ENCODE data around the gene DNAJB11. TPM values are rescaled to one million over a fixed set of nuclear protein-coding genes. Genes with fewer than 3 reads are reported as not detected.

DNAJB11 gene
- total and polyA plus RNA-seq, 2 donors from 2014 or later, result 45.0 to 46.4 TPM

DNA sequence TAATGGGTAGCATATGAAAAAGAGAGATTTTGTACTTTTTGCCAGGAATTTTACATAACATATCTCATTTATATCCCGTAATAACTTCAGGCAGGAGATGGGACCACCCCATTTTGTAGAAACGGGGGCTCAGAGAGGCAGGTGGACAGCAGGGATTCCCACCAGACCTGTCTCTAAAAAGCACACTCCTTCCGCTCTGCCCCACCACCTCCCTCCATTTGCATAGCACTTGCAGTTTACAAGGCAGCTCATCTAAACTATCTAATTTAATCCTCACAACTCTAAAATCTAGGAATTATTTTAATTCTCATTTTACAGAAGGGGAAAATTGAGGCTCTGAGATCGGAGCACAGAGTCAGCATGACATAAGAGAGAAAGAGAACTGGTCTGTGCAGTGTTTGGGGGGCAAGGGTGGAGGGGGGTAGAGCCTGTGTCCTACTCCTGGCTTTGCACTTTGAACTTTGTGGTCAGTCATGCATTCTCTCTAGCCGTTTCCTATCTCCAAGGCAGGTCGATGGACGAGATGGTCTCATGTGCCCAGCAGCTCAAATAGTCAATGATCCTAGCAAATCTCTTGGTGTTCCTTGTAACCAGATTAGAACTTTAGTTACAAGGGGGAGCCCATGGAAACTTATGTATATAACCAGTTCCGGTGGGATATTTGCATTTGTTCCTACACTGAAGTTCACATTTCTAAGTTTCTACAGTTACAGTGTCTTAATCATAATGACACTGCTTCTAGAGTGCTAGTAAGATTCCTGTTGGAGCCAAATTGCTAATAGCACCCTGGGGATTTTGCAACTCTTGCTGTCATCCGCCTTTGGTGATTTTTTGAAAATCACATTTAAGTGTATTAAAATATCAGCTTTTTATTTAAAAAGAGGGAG lies 44.9 kb upstream of the DNAJB11 start:
- DNase-seq, result peak in 1 of 5 donors; percentile 25
- TF ChIP-seq, protein P1, sequence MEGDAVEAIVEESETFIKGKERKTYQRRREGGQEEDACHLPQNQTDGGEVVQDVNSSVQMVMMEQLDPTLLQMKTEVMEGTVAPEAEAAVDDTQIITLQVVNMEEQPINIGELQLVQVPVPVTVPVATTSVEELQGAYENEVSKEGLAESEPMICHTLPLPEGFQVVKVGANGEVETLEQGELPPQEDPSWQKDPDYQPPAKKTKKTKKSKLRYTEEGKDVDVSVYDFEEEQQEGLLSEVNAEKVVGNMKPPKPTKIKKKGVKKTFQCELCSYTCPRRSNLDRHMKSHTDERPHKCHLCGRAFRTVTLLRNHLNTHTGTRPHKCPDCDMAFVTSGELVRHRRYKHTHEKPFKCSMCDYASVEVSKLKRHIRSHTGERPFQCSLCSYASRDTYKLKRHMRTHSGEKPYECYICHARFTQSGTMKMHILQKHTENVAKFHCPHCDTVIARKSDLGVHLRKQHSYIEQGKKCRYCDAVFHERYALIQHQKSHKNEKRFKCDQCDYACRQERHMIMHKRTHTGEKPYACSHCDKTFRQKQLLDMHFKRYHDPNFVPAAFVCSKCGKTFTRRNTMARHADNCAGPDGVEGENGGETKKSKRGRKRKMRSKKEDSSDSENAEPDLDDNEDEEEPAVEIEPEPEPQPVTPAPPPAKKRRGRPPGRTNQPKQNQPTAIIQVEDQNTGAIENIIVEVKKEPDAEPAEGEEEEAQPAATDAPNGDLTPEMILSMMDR (IDR thresholded peaks at IDR 0.05; ENCODE audit: borderline replicate concordance, extremely low read depth, insufficient read depth), result no peak
- intact Hi-C loops (cut with DNase I), result no loop called here
- peaks cover 0 to 4% (median 0%) of the 10 kb centered on the region in 3 donors for H3K4me1 ChIP-seq (ENCODE audit: control insufficient read depth in 2 of 3, insufficient read depth in 2 of 3, low read depth in 1 of 3, low read length in 3 of 3)
- no peak overlapping the region for H3K27ac ChIP-seq (ENCODE audit: low read depth in 2 of 2, low read length in 2 of 2)
- FAIRE-seq, result no peak
- H3K9ac ChIP-seq (ENCODE audit: low read length in 3 of 3), result no peak overlapping the region
- H3K27me3 ChIP-seq (ENCODE audit: control insufficient read depth, insufficient read depth, low read length), result no peaks in the 10 kb centered on the region
- no peaks in the 10 kb centered on the region for H3K36me3 ChIP-seq (ENCODE audit: control insufficient read depth in 2 of 3, insufficient read depth in 3 of 3, low read length in 3 of 3)
- H3K4me3 ChIP-seq (ENCODE audit: low read length in 3 of 3), result no peak overlapping the region
- no peaks in the 10 kb centered on the region for H3K9me3 ChIP-seq (ENCODE audit: control insufficient read depth in 2 of 3, insufficient read depth in 1 of 3, low read length in 3 of 3)

DNA sequence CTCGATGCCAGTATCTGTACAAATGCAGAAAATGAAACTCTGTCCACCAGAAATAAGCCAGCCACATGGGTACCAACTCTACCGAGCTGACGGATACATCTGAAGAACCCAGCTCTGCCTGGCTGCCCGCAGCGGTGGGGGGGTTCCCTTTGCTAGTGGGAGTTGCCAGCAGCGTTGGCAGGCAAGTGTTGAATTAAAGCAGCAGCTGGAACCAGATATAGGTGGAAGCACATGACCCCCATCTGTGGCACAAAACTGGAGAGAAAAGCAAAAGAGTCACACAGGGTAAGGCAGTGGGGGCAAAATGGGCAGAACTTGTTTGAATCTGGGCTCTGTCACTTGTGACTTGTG lies 44.3 kb upstream of the DNAJB11 start:
- no peak overlapping the region for H3K4me3 ChIP-seq (ENCODE audit: low read length in 3 of 3)
- TF ChIP-seq, protein P1 (IDR thresholded peaks at IDR 0.05; ENCODE audit: borderline replicate concordance, extremely low read depth, insufficient read depth), result no peak
- no peaks in the 10 kb centered on the region for H3K9me3 ChIP-seq (ENCODE audit: control insufficient read depth in 2 of 3, insufficient read depth in 1 of 3, low read length in 3 of 3)
- no peaks in the 10 kb centered on the region for H3K27me3 ChIP-seq (ENCODE audit: control insufficient read depth, insufficient read depth, low read length)
- intact Hi-C loops (cut with DNase I), result no loop called here
- H3K9ac ChIP-seq (ENCODE audit: low read length in 3 of 3), result no peak overlapping the region
- no peak for FAIRE-seq
- peaks cover 0 to 3% (median 0%) of the 10 kb centered on the region in 3 donors for H3K4me1 ChIP-seq (ENCODE audit: control insufficient read depth in 2 of 3, insufficient read depth in 2 of 3, low read depth in 1 of 3, low read length in 3 of 3)
- peak in 4 of 5 donors; percentile 79 to 85 (median 80) for DNase-seq
- no peaks in the 10 kb centered on the region for H3K36me3 ChIP-seq (ENCODE audit: control insufficient read depth in 2 of 3, insufficient read depth in 3 of 3, low read length in 3 of 3)
- H3K27ac ChIP-seq (ENCODE audit: low read depth in 2 of 2, low read length in 2 of 2), result no peak overlapping the region

DNA sequence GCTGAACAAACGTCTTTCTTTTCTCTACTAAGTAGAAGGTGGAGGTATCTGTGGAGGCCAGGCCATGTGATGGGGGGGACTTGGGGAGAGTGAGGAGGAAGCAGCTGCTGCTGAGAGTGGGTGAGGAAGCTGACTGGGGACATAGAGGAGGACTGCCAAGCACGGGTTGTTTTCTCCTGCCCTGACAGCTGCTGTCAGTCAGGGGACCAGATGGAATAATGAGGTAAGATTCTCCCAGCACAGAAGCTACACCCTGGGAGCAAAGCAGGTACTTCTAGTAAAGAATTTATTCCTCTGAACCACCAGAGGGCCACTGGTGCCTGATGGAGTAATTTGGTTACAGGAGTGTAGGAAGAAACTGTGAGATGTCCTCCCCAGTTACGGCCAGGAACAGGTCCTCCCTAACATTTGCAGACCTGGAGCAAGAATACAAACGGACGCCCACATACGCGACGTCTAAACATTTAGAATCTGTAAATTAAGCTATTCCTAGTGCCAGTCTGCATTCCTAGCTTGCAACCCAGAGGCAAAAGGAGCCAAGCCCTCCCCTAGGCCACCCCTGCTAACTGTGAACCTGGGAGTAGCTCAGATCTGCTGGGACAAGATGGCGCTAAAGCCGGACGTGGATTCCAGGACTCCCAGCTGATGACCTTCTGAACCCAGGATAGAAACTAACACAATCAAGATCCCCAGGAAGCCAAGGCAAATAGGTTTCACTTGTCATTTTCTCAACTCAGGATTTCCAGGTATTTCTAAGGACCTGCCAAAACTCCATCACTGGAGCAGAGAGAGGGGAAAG lies 41.1 kb upstream of the DNAJB11 start:
- DNase-seq (no peak), FAIRE-seq (no peak)
- Histone ChIP-seq H3K9ac (ENCODE audit: low read length in 3 of 3) (no peak overlapping the region), H3K4me3 (ENCODE audit: low read length in 3 of 3) (no peak overlapping the region), H3K27ac (ENCODE audit: low read depth in 2 of 2, low read length in 2 of 2) (no peak overlapping the region), H3K27me3 (ENCODE audit: control insufficient read depth, insufficient read depth, low read length) (no peaks in the 10 kb centered on the region), H3K36me3 (ENCODE audit: control insufficient read depth in 2 of 3, insufficient read depth in 3 of 3, low read length in 3 of 3) (no peaks in the 10 kb centered on the region), H3K4me1 (ENCODE audit: control insufficient read depth in 2 of 3, insufficient read depth in 2 of 3, low read depth in 1 of 3, low read length in 3 of 3) (peaks cover 0 to 2% (median 0%) of the 10 kb centered on the region in 3 donors), H3K9me3 (ENCODE audit: control insufficient read depth in 2 of 3, insufficient read depth in 1 of 3, low read length in 3 of 3) (no peaks in the 10 kb centered on the region)
- TF ChIP-seq, protein P1 (IDR thresholded peaks at IDR 0.05; ENCODE audit: borderline replicate concordance, extremely low read depth, insufficient read depth), result no peak
- intact Hi-C loops (cut with DNase I), result no loop called here

Measured in kidney (tissue), 14 donors.